GM19025 (cell line): Measurements from ENCODE around the gene FAT1.
"Not testable (repeated sequence)": the region's sequence is repeated elsewhere in the genome, so short reads cannot be mapped to it uniquely, and the experiment has no call there.

ENCODE experiments used
- ATAC-seq: cut with Tn5 transposase; IDR thresholded peaks from one replicate; pipeline ENCODE4 v1.9.1; 2021; ENCODE audit warnings: mild to moderate bottlenecking, low read depth, moderate library complexity; ENCODE audit not compliant: unreplicated experiment

FAT1 gene

DNA sequence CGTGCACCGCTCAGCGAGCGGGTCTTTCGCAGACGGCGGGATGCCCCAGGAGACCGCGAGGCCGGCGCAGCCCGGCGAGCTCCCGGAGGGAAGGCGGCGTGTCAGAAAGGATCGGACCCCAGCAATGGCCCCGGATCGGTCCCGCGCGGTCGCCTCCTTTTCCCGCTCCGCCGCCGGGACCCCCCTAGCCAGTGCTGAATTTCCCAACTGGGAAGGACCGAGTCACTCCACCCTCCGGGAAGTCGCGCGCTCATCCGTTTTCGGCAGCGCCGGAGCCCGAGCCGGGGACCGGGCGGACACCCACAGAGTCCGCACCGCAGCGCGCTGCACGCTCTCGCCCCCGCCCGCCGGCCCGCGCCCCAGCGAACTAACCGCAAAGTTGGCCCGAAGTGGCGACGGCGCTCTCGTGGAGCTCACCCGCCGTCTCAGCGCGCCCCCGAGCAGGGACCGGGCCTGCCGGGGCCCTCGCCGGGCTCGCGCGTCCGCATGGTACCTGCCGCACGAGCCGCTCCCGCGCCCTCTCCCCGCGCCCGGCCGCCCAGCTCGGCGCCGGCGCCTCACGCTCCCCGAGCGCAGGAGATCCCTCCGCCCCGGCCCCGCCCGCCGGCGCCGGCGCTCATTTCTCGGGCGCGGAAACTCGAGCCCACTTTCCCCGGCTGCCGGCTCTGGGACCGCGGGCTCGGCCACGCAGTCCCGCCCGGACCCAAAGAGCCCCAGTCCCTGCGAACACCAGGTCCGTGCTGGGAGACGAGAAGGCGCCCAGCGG, at the start of gene FAT1:
Gene FAT1, minus strand, starts transcription at position 565 of the 766 bp plus-strand sequence. CDS start 14,029 bp downstream, outside the sequence.
- no peak for ATAC-seq

GRCh38 chr4:186772936-186773487, 49.4 kb upstream of the FAT1 start:
- ATAC-seq, result no peak

- ATAC-seq, result no peak
Measured at GRCh38 chr4:186771624-186772023, 48.0 kb upstream of the FAT1 start.

DNA sequence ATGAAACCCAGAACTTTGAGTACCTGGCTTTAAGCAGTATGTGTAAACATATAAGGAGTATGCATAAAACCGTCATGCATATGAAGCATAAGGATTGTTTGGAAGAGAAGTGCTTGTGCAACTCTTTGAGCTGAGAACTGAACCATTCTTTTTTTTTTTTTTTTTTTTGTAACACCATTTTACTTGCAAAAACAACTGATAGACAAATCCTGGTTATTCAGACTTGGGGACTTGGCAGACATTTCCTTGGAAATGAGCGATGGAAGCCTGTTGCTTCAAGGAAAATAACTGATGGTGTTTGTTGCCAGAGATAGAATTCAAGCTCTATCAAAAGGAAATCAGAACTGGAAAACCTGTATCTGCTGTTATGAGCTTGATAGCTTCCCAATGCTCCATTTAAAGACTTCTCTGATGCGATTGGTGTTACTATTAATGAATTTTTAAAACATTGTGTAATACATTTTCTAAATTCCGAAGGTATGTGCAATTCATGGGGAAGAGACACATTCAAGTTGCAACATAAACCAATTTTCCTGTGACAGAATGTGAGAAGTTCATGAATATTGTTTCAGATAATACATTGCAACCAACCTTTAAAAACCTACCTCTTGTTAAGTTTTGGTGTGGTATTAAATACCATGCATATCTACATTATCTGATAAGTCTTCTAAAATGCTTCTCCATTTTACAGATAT, 47.0 kb upstream of the FAT1 start:
- no peak for ATAC-seq

GRCh38 chr4:186767794-186768193, 44.1 kb upstream of the FAT1 start:
- no peak for ATAC-seq

DNA sequence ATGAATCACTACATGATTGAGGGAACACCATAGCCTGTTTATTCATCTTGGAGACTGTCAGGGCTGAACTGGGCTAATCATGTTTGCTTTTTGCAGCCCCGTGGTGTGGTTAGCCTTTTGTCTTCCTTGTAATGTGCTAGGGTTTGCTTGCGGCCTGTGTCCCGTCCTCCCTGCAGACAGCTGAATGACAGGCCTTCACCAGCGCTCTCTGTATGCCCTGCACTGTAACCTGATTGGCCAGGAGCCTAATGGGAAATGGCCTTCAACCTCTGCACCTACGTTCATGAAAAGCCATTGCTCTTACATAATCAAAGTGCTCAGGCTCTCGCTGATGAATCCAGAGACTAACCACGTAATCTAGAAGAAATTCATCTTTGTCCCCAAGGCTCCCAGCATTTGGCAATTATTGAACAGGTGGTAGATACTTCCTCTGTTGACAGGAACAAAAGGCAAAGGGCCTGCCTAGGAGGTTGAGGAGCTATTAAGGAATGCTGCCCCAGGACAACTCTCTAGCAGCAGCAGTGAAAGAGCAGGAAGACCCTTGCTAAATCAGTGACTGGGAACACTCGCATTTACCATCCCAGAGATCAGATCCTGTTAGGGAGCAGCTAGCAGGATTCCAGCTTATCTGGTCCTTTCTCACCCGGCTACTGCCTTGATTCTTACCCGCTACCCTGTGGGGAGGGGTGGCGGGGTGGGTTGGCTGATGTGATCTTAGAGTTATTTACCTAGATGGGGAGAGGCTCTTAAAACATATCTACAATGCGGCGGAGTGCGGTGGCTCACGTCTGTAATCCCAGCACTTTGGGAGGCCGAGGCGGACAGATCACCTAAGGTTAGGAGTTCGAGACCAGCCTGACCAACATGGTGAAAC, 42.3 kb upstream of the FAT1 start:
- ATAC-seq, result no peak

GRCh38 chr4:186765138-186765537, 41.5 kb upstream of the FAT1 start:
- no peak for ATAC-seq

DNA sequence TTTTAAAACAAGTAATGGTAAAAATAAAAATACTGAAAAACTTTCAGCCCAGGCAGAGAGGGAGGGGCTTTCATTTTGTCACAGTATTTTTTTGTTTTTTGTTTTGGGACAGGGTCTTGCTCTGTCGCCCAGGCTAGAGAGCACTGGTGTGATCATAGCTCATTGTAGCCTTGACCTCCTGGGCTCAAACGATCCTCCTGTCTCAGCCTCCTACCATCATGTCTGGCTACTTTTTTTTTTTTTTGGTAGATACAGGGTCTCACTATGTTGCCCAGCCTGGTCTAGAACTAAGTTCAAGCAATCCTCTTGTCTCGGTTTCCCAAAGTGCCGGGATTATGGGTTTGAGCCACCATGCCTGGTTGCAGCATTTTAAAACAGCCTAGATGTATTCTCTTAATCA, 40.8 kb upstream of the FAT1 start:
- no peak for ATAC-seq

- ATAC-seq, result no peak
Measured at GRCh38 chr4:186762865-186763264, 39.2 kb upstream of the FAT1 start.

GRCh38 chr4:186762361-186762760, 38.7 kb upstream of the FAT1 start:
- no peak for ATAC-seq

DNA sequence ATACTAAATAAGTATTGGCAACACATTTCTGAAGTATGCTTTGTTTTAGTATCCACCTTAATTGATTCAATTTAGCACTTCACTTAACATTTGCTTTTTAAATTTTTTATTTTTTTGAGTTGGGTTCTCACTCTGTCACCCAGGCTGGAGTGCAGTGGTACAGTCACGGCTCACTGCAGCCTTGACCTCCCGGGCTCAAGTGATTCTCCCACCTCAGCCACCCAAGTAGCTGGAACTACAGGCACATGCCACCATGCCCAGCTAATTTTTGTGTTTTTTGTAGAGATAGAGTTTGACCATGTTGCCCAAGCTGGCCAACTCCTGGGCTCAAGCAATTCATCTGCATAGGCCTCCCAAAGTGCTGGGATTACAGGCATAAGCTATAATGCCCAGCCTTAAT, 38.3 kb upstream of the FAT1 start:
- ATAC-seq, result not testable (repeated sequence)

DNA sequence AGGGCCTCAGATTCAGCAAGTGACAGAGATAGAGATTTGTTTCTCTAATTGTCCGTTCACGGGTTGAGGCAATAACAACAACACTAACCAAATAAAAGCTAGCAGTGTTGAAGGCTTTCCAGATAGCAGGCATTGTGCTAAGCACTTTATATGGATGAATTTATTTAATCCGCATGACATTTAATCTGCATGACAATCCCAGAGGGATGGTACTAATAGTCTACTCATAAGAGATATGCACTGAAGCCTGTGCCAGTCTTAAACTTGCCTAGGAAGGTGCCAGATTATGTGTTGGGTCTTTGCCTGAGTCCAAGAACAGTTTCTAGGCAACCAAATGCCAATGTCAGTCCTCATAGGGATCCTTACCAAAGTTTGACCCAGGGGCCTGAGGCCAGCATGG, 37.7 kb upstream of the FAT1 start:
- no peak for ATAC-seq

GRCh38 chr4:186760576-186760975, 36.9 kb upstream of the FAT1 start:
- no peak for ATAC-seq

- no peak for ATAC-seq
Measured at GRCh38 chr4:186759990-186760389, 36.3 kb upstream of the FAT1 start.

- no peak for ATAC-seq
Measured at GRCh38 chr4:186758929-186759682, 35.5 kb upstream of the FAT1 start.

- no peak for ATAC-seq
Measured at GRCh38 chr4:186757696-186758355, 34.2 kb upstream of the FAT1 start.

- not testable (repeated sequence) for ATAC-seq
Measured at GRCh38 chr4:186756550-186756949, 32.9 kb upstream of the FAT1 start.

DNA sequence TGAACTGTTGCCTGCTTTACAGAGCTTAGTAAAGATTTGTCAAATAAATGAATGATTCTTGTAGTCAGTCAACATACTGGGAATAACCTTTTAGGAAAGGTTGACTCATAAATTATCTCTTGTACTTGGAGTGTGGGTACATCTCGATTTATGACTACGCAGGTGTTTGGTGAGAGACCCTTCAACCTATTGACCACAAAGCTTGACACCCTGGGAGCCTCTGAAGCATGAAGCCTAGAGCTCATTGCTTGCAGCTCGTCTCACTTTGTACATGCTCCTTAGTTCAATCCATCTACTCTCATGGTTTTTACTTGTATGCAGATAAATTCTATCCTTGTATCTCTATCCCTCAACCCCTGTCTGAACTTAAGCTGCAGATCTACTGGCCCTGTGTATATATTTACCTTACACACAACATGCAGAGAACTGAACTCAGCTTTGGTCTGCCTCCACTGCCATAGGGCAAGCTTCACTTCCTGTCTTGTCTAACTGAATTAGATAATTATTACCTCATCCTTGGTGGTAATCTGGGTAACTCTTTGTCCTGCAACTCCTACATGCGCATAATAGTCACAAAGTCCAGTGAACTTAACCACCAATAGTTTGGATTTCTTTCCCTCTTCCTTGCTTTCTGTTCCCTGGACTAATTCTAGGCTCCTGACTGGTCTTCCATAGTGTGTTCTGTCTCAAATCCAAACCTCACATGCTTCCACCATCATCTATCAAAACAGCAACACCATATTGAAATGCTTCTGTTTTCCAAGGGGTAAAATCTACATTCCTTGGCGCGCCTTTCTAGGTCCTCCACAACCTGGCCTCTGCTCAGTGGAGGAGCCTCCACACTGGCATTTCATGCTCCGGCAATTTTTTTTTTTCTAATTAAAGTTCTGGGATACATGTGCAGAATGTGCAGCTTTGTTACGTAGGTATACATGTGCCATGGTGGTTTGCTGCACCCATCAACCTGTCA, 32.2 kb upstream of the FAT1 start:
- no peak for ATAC-seq
